NCI-H345 (cell line): Measurements from ENCODE around the gene MGRN1.

Experiments used
- DNase-seq: peaks from one replicate; lab custom pipeline; 2025; lab: John Stamatoyannopoulos, UW

MGRN1 gene

GRCh38 chr16:4699046-4699556 lies 74.5 kb downstream of the MGRN1 start:
- DNase-seq = no peak

- DNase-seq = no peak
Measured at GRCh38 chr16:4700380-4700996, 75.9 kb downstream of the MGRN1 start.

GRCh38 chr16:4700997-4701743 lies 76.5 kb downstream of the MGRN1 start:
- DNase-seq = no peak

GRCh38 chr16:4701791-4702465 lies 77.3 kb downstream of the MGRN1 start:
- no peak for DNase-seq

- no peak for DNase-seq
Measured at GRCh38 chr16:4702466-4702808, 77.8 kb downstream of the MGRN1 start.

GRCh38 chr16:4703906-4704305 lies 79.3 kb downstream of the MGRN1 start:
- DNase-seq = no peak

GRCh38 chr16:4704491-4704890 lies 79.9 kb downstream of the MGRN1 start:
- no peak for DNase-seq

GRCh38 chr16:4704913-4705312 lies 80.3 kb downstream of the MGRN1 start:
- no peak for DNase-seq

- DNase-seq = no peak
Measured at GRCh38 chr16:4706871-4707270, 82.2 kb downstream of the MGRN1 start.

- DNase-seq = no peak
Measured at GRCh38 chr16:4709481-4709880, 84.9 kb downstream of the MGRN1 start.

- no peak for DNase-seq
Measured at GRCh38 chr16:4713663-4714501, 89.3 kb downstream of the MGRN1 start.

GRCh38 chr16:4714996-4715395 lies 90.4 kb downstream of the MGRN1 start:
- no peak for DNase-seq

GRCh38 chr16:4718466-4718865 lies 93.8 kb downstream of the MGRN1 start:
- no peak for DNase-seq

GRCh38 chr16:4723071-4723767 lies 98.6 kb downstream of the MGRN1 start:
- DNase-seq = no peak

GRCh38 chr16:4724661-4725270 lies 100.1 kb downstream of the MGRN1 start:
- no peak for DNase-seq

GRCh38 chr16:4726616-4727015 lies 102.0 kb downstream of the MGRN1 start:
- DNase-seq = no peak

GRCh38 chr16:4728676-4729075 lies 104.0 kb downstream of the MGRN1 start:
- DNase-seq = no peak

- DNase-seq = no peak
Measured at GRCh38 chr16:4729876-4730275, 105.2 kb downstream of the MGRN1 start.

- DNase-seq = no peak
Measured at GRCh38 chr16:4733211-4733742, 108.7 kb downstream of the MGRN1 start.

GRCh38 chr16:4733747-4734062 lies 109.1 kb downstream of the MGRN1 start:
- no peak for DNase-seq
